Measurements from ENCODE around the gene EFNA5.
"Not testable (repeated sequence)": the region's sequence is repeated elsewhere in the genome, so short reads cannot be mapped to it uniquely, and the experiment has no call there.

EFNA5 gene

GRCh38 chr5:107352576-107352975, 318.2 kb downstream of the EFNA5 start:
- DNase-seq, result no peak

- DNase-seq, result not testable (repeated sequence)
Measured at GRCh38 chr5:107346580-107346979, 324.2 kb downstream of the EFNA5 start.

GRCh38 chr5:107342371-107342770, 328.4 kb downstream of the EFNA5 start:
- no peak for DNase-seq

GRCh38 chr5:107341376-107342084, 329.2 kb downstream of the EFNA5 start:
- DNase-seq, result no peak

GRCh38 chr5:107340631-107341030, 330.1 kb downstream of the EFNA5 start:
- no peak for DNase-seq

- no peak for DNase-seq
Measured at GRCh38 chr5:107338335-107338734, 332.4 kb downstream of the EFNA5 start.

GRCh38 chr5:107337281-107337680, 333.5 kb downstream of the EFNA5 start:
- peak; percentile 16 for DNase-seq

GRCh38 chr5:107331882-107332281, 338.9 kb downstream of the EFNA5 start:
- DNase-seq, result no peak

- no peak for DNase-seq
Measured at GRCh38 chr5:107331312-107331711, 339.4 kb downstream of the EFNA5 start.

- DNase-seq, result no peak
Measured at GRCh38 chr5:107330903-107331302, 339.8 kb downstream of the EFNA5 start.

GRCh38 chr5:107329850-107330249, 340.9 kb downstream of the EFNA5 start:
- DNase-seq, result no peak
